SK-N-SH (cell line): ENCODE results near the gene OSGIN1. TPM values are rescaled to one million over a fixed set of nuclear protein-coding genes. Genes with fewer than 3 reads are reported as not detected.

Source experiments
- CTCF ChIA-PET: fragments of 300-600, 350-600 bp; formaldehyde crosslinking; extraction: SDS; loops from one replicate; lab custom pipeline; 2021; lab: Yijun Ruan, JAX
- POLR2A ChIA-PET: fragments of 350-600 bp; sonication (Branson Sonifier 250); formaldehyde crosslinking; extraction: SDS; loops from one replicate; lab custom pipeline; 2020; ENCODE audit warnings: antibody characterized with exemption, inconsistent platforms; lab: Yijun Ruan, JAX
- DNase-seq: peaks from one replicate; pipeline ENCODE4 v3.0.0; 2012
- H2AFZ ChIP-seq: fragments of 200-600 bp; sonication (generic); 2 replicates; pipeline ENCODE4 v1.8.1; 2016; ENCODE audit warnings: antibody characterized with exemption, mild to moderate bottlenecking, low read depth
- H3F3A ChIP-seq: fragments of 200-600 bp; sonication (generic); replicated peaks from 2 replicates; pipeline ENCODE3; 2016; ENCODE audit warnings: antibody characterized with exemption, mild to moderate bottlenecking; ENCODE audit not compliant: insufficient read depth
- H3K27ac ChIP-seq, 2 experiments: fragments of 200-500 bp in 1 of 2; fragments of 200-600 bp in 1 of 2; sonication (Bioruptor generic) in 1 of 2; sonication (generic), shearing (Covaris generic) in 1 of 2; 2 replicates each; pipeline versions ENCODE4 v1.5.1 to v1.6.1; 2014 to 2016; ENCODE audit warnings: low read depth in 2 of 2, inconsistent platforms in 1 of 2, low read length in 1 of 2, mild to moderate bottlenecking in 1 of 2, mixed read lengths in 1 of 2
- H3K27me3 ChIP-seq: fragments of 200-600 bp; sonication (generic), shearing (Covaris generic); 2 replicates; pipeline ENCODE4 v1.6.1; 2016; ENCODE audit warnings: mixed run types; ENCODE audit not compliant: insufficient read depth
- H3K36me3 ChIP-seq, 2 experiments: fragments of 200-500 bp in 1 of 2; fragments of 200-600 bp in 1 of 2; sonication (Bioruptor generic) in 1 of 2; sonication (generic) in 1 of 2; replicated peaks in 1 of 2; 2 replicates each; pipeline versions ENCODE3 to v1.5.1; 2014 to 2016; ENCODE audit warnings: low read length in 1 of 2, mild to moderate bottlenecking in 1 of 2; ENCODE audit not compliant: insufficient read depth in 2 of 2, control insufficient read depth in 1 of 2
- H3K4me1 ChIP-seq, 2 experiments: fragments of 200-500 bp in 1 of 2; fragments of 200-600 bp in 1 of 2; sonication (Bioruptor generic) in 1 of 2; sonication (generic), shearing (Covaris generic) in 1 of 2; 2 replicates each; pipeline versions ENCODE4 v1.5.1 to v1.6.1; 2014 to 2016; ENCODE audit warnings: low read depth in 1 of 2, low read length in 1 of 2, mixed run types in 1 of 2; ENCODE audit not compliant: insufficient read depth in 2 of 2, control insufficient read depth in 1 of 2
- H3K4me2 ChIP-seq: fragments of 200-600 bp; sonication (generic), shearing (Covaris generic); 2 replicates; pipeline ENCODE4 v1.6.1; 2017; ENCODE audit warnings: mixed run types
- H3K4me3 ChIP-seq, 2 experiments: fragments of 200-500 bp in 1 of 2; fragments of 200-600 bp in 1 of 2; sonication (Bioruptor generic) in 1 of 2; sonication (generic), shearing (Covaris generic) in 1 of 2; 2 replicates each; pipeline versions ENCODE4 v1.5.1 to v1.8.1; 2014 to 2016; ENCODE audit warnings: low read depth in 2 of 2, inconsistent platforms in 1 of 2, low read length in 1 of 2, mild to moderate bottlenecking in 1 of 2, mixed read lengths in 1 of 2, moderate library complexity in 1 of 2
- H3K79me2 ChIP-seq: fragments of 200-600 bp; sonication (generic); 2 replicates; pipeline ENCODE4 v1.8.1; 2017; ENCODE audit warnings: mild to moderate bottlenecking; ENCODE audit not compliant: insufficient read depth
- H3K9ac ChIP-seq: fragments of 200-600 bp; sonication (generic); 2 replicates; pipeline ENCODE4 v1.6.1; 2017; ENCODE audit warnings: mixed run types
- H3K9me2 ChIP-seq: fragments of 200-600 bp; sonication (generic); 2 replicates; pipeline ENCODE4 v1.6.1; 2017; ENCODE audit warnings: mixed run types
- H3K9me3 ChIP-seq: fragments of 200-600 bp; sonication (generic); 2 replicates; pipeline ENCODE4 v1.6.1; 2017; ENCODE audit warnings: mixed run types, mild to moderate bottlenecking, moderate library complexity
- H4K20me1 ChIP-seq: fragments of 200-600 bp; sonication (generic); 2 replicates; pipeline ENCODE4 v1.6.1; 2017; ENCODE audit warnings: mild to moderate bottlenecking, mixed run types; ENCODE audit not compliant: insufficient read depth
- CTCF ChIP-seq: fragments of 200-600 bp; sonication (generic); IDR thresholded peaks from 2 replicates; pipeline ENCODE4 v1.6.1; 2017; ENCODE audit warnings: antibody characterized with exemption, mild to moderate bottlenecking, moderate library complexity
- FOXM1 ChIP-seq: IDR thresholded peaks from 2 replicates; pipeline ENCODE4 v1.4.0; 2012; ENCODE audit warnings: low read depth, mild to moderate bottlenecking
- TEAD4 ChIP-seq: IDR thresholded peaks from 2 replicates; pipeline ENCODE4 v1.4.0; 2012; ENCODE audit warnings: mild to moderate bottlenecking, borderline replicate concordance; ENCODE audit not compliant: insufficient read depth
- USF2 ChIP-seq: fragments of 150-350 bp; IDR thresholded peaks from 2 replicates; pipeline ENCODE4 v1.6.1; 2017; ENCODE audit warnings: antibody characterized with exemption, low read length, low read depth, borderline replicate concordance
- WGBS: methylation state at CpG from one replicate; pipeline ENCODE4 v1.1.6; 2017; ENCODE audit warnings: low lambda C conversion rate; 5-methylcytosine and 5-hydroxymethylcytosine counted together
- polyA plus RNA-seq, 3 experiments: library from polyadenylated mRNA; depleted of rRNA; stranded (reverse); fragments of >200 nt; gene quantifications; 2 replicates each; pipeline ENCODE4 v1.2.3, GENCODE V29; 2012
- TF ChIP-seq, protein P1 (sequence below): IDR thresholded peaks from 2 replicates; pipeline ENCODE4 v1.4.0; 2012; ENCODE audit warnings: low read depth
- TF ChIP-seq, protein P2 (sequence below): IDR thresholded peaks from 2 replicates; pipeline ENCODE4; 2012

Gene OSGIN1
- polyA plus RNA-seq, 1 of the 3 experiments (the other 2 are of a cell fraction): 4.8 TPM

DNA sequence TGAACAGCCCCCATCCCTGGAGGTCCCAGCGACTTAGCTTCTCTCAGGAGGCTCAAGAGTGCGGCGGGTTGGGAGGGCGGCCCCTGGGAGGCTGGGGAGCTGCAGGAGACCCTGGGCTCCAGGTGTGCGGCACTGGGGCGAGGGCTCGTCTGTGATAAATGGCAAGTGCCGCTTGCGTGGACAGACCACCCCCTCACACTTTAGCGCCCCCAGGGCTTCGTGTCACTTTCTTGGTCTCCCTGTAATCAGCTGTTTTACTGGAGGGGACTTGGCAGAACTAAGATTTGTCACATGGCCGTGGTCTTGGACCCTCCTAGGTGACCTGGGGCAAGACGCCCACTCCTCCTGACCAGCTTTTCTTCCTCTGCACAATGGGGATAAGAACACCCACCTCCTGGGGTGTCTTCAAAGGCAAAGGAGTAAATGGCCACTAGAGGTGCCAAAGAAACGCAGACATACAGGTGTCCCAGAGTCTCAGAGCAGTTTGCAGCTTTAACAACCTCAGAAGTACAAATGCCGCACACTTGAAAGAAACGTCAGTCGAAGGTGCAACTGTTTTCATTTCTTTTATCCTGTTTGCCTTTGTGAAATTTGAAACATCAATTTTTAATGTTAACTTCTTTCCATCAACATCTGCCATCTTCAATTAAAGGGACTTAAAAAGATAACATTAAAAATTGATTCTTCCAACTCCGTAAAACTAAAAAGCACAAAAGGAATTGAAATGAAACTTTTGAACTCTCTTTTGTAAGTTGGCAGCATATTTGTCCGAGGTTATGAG, 946 bp downstream of the OSGIN1 start:
- DNase-seq: no peak
- H3K27me3 ChIP-seq: no peaks in the 10 kb centered on the region
- peak overlapping the region; percentile 74; the same call in 1 of the 2 replicates for H2AFZ ChIP-seq
- peaks cover 11% of the 10 kb centered on the region; the same call in 1 of the 2 replicates for H4K20me1 ChIP-seq
- POLR2A ChIA-PET: no interaction called here
- CTCF ChIA-PET: interaction anchor here (0.7 to 14.6 kb wide), 21 partner anchors 10 to 233 kb away, joined by 3 to 470 read pairs (median 5); partner anchors contain the start of gene TAF1C
- 11% methylated on average over 11 of the region's 19 CpGs for WGBS
- H3K9ac ChIP-seq: peak overlapping the region; percentile 77
- H3F3A ChIP-seq: peaks cover 3% of the 10 kb centered on the region
- H3K36me3 ChIP-seq: peaks cover 0 to 2% of the 10 kb centered on the region in 2 experiments
- H3K4me3 ChIP-seq: peak overlapping the region; percentile 62 to 65
- H3K27ac ChIP-seq: peak overlapping the region in 1 of 2 experiments; percentile 78; a peak in 2 of 4 replicates
- no peaks in the 10 kb centered on the region for H3K9me2 ChIP-seq
- H3K79me2 ChIP-seq: no peaks in the 10 kb centered on the region
- H3K4me1 ChIP-seq: peaks cover 9 to 34% of the 10 kb centered on the region in 2 experiments; a peak in 2 of 4 replicates
- TF ChIP-seq, protein P1, sequence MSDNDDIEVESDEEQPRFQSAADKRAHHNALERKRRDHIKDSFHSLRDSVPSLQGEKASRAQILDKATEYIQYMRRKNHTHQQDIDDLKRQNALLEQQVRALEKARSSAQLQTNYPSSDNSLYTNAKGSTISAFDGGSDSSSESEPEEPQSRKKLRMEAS: peak; percentile 10; the same call in 1 of the 2 replicates
- no peak for TF ChIP-seq FOXM1
- peak; percentile 67 for TF ChIP-seq CTCF
- no peaks in the 10 kb centered on the region for H3K9me3 ChIP-seq
- peak overlapping the region; percentile 99 for H3K4me2 ChIP-seq

- H2AFZ ChIP-seq: no peak overlapping the region
- H3K4me3 ChIP-seq: peak overlapping the region in 1 of 2 experiments; percentile 65; a peak in 1 of 4 replicates
- TF ChIP-seq TEAD4: no peak
- TF ChIP-seq, protein P2, sequence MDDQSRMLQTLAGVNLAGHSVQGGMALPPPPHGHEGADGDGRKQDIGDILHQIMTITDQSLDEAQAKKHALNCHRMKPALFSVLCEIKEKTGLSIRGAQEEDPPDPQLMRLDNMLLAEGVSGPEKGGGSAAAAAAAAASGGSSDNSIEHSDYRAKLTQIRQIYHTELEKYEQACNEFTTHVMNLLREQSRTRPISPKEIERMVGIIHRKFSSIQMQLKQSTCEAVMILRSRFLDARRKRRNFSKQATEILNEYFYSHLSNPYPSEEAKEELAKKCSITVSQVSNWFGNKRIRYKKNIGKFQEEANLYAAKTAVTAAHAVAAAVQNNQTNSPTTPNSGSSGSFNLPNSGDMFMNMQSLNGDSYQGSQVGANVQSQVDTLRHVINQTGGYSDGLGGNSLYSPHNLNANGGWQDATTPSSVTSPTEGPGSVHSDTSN: peak; percentile 45
- no peak for TF ChIP-seq USF2
- TF ChIP-seq, all 33 proteins: peak for 1
- Histone ChIP-seq H3K27me3 (no peaks in the 10 kb centered on the region), H3K27ac (no peak overlapping the region), H3K9me3 (no peaks in the 10 kb centered on the region), H3K9ac (no peak overlapping the region), H3K36me3 (peaks cover 0 to 6% of the 10 kb centered on the region in 2 experiments), H3K4me2 (peak overlapping the region; percentile 99), H4K20me1 (peaks cover 11% of the 10 kb centered on the region; the same call in 1 of the 2 replicates), H3K4me1 (peaks cover 9 to 37% of the 10 kb centered on the region in 2 experiments; a peak in 2 of 4 replicates), H3F3A (peaks cover 3% of the 10 kb centered on the region), H3K9me2 (no peaks in the 10 kb centered on the region), H3K79me2 (no peaks in the 10 kb centered on the region)
- no peak for DNase-seq
- WGBS: 39% methylated on average over 9 of the region's 9 CpGs
- ChIA-PET CTCF (interaction anchor here (0.8 to 14.6 kb wide), 17 partner anchors 14 to 353 kb away, joined by 3 to 470 read pairs (median 5); partner anchors contain the start of gene TAF1C), POLR2A (no interaction called here)
Measured at GRCh38 chr16:83954577-83955016, 1.6 kb downstream of the OSGIN1 start.
